Measurements from ENCODE around the gene KRTAP5-5. TPM values are rescaled to one million over a fixed set of nuclear protein-coding genes. Genes with fewer than 3 reads are reported as not detected.

KRTAP5-5 gene
- total and polyA plus RNA-seq, 2 of the 13 experiments (the other 11 are each of a cell fraction or from before 2014, with no cell fraction given), result not detected

DNA sequence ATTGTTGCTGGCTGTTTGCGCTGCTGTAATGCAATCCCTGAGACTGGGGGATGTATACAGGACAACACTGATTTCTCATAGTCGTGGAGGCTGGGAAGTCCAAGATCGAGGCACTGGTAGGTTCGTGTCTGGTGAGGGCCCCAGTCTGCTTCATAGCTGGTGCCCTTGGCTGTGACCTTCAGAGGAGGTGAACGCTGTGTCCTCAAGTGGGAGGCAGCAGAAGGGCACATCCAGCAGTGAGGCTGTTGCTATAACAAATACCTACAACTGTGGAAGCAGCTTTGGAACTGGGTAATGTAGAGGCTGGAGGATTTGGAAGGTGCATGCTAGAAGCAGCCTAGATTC, 21.3 kb downstream of the KRTAP5-5 start (continued):
- TF ChIP-seq, protein P1, sequence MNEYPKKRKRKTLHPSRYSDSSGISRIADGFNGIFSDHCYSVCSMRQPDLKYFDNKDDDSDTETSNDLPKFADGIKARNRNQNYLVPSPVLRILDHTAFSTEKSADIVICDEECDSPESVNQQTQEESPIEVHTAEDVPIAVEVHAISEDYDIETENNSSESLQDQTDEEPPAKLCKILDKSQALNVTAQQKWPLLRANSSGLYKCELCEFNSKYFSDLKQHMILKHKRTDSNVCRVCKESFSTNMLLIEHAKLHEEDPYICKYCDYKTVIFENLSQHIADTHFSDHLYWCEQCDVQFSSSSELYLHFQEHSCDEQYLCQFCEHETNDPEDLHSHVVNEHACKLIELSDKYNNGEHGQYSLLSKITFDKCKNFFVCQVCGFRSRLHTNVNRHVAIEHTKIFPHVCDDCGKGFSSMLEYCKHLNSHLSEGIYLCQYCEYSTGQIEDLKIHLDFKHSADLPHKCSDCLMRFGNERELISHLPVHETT (CRISPR knock-in tag; conservative IDR thresholded peaks at IDR 0.05), result no peak
- TF ChIP-seq ATRX (CRISPR knock-in tag; IDR thresholded peaks at IDR 0.05; ENCODE audit: borderline replicate concordance) (no peak), RBFOX2 (IDR thresholded peaks at IDR 0.05; ENCODE audit: low read depth, low read length) (no peak), RNF2 (conservative IDR thresholded peaks at IDR 0.05; ENCODE audit: low read depth) (no peak), PITX1 (CRISPR knock-in tag; IDR thresholded peaks at IDR 0.05) (0 out of 2 replicates have a peak, but pooled peaks have one; percentile 26), KDM2A (CRISPR knock-in tag; IDR thresholded peaks at IDR 0.05; ENCODE audit: borderline replicate concordance, low read depth) (no peak), ZNF350 (CRISPR knock-in tag; IDR thresholded peaks at IDR 0.05; ENCODE audit: borderline replicate concordance, low read depth) (no peak), MLLT10 (CRISPR knock-in tag; IDR thresholded peaks at IDR 0.05) (no peak), REXO4 (CRISPR knock-in tag; IDR thresholded peaks at IDR 0.05; ENCODE audit: borderline replicate concordance) (no peak), ZNF746 (CRISPR knock-in tag; IDR thresholded peaks at IDR 0.05) (no peak), ATF1 (CRISPR knock-in tag; IDR thresholded peaks at IDR 0.05) (no peak), ESRRA (CRISPR knock-in tag; IDR thresholded peaks at IDR 0.05; ENCODE audit: low read depth) (peak; percentile 69)
- TF ChIP-seq, protein P2, sequence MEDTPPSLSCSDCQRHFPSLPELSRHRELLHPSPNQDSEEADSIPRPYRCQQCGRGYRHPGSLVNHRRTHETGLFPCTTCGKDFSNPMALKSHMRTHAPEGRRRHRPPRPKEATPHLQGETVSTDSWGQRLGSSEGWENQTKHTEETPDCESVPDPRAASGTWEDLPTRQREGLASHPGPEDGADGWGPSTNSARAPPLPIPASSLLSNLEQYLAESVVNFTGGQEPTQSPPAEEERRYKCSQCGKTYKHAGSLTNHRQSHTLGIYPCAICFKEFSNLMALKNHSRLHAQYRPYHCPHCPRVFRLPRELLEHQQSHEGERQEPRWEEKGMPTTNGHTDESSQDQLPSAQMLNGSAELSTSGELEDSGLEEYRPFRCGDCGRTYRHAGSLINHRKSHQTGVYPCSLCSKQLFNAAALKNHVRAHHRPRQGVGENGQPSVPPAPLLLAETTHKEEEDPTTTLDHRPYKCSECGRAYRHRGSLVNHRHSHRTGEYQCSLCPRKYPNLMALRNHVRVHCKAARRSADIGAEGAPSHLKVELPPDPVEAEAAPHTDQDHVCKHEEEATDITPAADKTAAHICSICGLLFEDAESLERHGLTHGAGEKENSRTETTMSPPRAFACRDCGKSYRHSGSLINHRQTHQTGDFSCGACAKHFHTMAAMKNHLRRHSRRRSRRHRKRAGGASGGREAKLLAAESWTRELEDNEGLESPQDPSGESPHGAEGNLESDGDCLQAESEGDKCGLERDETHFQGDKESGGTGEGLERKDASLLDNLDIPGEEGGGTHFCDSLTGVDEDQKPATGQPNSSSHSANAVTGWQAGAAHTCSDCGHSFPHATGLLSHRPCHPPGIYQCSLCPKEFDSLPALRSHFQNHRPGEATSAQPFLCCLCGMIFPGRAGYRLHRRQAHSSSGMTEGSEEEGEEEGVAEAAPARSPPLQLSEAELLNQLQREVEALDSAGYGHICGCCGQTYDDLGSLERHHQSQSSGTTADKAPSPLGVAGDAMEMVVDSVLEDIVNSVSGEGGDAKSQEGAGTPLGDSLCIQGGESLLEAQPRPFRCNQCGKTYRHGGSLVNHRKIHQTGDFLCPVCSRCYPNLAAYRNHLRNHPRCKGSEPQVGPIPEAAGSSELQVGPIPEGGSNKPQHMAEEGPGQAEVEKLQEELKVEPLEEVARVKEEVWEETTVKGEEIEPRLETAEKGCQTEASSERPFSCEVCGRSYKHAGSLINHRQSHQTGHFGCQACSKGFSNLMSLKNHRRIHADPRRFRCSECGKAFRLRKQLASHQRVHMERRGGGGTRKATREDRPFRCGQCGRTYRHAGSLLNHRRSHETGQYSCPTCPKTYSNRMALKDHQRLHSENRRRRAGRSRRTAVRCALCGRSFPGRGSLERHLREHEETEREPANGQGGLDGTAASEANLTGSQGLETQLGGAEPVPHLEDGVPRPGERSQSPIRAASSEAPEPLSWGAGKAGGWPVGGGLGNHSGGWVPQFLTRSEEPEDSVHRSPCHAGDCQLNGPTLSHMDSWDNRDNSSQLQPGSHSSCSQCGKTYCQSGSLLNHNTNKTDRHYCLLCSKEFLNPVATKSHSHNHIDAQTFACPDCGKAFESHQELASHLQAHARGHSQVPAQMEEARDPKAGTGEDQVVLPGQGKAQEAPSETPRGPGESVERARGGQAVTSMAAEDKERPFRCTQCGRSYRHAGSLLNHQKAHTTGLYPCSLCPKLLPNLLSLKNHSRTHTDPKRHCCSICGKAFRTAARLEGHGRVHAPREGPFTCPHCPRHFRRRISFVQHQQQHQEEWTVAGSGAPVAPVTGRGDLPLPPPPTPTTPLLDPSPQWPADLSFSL (CRISPR knock-in tag; IDR thresholded peaks at IDR 0.05), result no peak
- TF ChIP-seq, protein P3, sequence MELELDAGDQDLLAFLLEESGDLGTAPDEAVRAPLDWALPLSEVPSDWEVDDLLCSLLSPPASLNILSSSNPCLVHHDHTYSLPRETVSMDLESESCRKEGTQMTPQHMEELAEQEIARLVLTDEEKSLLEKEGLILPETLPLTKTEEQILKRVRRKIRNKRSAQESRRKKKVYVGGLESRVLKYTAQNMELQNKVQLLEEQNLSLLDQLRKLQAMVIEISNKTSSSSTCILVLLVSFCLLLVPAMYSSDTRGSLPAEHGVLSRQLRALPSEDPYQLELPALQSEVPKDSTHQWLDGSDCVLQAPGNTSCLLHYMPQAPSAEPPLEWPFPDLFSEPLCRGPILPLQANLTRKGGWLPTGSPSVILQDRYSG (CRISPR knock-in tag; IDR thresholded peaks at IDR 0.05), result no peak
- TF ChIP-seq, protein P4, sequence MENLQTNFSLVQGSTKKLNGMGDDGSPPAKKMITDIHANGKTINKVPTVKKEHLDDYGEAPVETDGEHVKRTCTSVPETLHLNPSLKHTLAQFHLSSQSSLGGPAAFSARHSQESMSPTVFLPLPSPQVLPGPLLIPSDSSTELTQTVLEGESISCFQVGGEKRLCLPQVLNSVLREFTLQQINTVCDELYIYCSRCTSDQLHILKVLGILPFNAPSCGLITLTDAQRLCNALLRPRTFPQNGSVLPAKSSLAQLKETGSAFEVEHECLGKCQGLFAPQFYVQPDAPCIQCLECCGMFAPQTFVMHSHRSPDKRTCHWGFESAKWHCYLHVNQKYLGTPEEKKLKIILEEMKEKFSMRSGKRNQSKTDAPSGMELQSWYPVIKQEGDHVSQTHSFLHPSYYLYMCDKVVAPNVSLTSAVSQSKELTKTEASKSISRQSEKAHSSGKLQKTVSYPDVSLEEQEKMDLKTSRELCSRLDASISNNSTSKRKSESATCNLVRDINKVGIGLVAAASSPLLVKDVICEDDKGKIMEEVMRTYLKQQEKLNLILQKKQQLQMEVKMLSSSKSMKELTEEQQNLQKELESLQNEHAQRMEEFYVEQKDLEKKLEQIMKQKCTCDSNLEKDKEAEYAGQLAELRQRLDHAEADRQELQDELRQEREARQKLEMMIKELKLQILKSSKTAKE (CRISPR knock-in tag; IDR thresholded peaks at IDR 0.05; ENCODE audit: borderline replicate concordance), result no peak
- TF ChIP-seq, protein P5, sequence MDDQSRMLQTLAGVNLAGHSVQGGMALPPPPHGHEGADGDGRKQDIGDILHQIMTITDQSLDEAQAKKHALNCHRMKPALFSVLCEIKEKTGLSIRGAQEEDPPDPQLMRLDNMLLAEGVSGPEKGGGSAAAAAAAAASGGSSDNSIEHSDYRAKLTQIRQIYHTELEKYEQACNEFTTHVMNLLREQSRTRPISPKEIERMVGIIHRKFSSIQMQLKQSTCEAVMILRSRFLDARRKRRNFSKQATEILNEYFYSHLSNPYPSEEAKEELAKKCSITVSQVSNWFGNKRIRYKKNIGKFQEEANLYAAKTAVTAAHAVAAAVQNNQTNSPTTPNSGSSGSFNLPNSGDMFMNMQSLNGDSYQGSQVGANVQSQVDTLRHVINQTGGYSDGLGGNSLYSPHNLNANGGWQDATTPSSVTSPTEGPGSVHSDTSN (CRISPR knock-in tag; IDR thresholded peaks at IDR 0.05; ENCODE audit: borderline replicate concordance), result no peak
- TF ChIP-seq, protein P6, sequence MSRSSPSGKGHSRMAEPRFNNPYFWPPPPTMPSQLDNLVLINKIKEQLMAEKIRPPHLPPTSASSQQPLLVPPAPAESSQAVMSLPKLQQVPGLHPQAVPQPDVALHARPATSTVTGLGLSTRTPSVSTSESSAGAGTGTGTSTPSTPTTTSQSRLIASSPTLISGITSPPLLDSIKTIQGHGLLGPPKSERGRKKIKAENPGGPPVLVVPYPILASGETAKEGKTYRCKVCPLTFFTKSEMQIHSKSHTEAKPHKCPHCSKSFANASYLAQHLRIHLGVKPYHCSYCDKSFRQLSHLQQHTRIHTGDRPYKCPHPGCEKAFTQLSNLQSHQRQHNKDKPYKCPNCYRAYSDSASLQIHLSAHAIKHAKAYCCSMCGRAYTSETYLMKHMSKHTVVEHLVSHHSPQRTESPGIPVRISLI (CRISPR knock-in tag; IDR thresholded peaks at IDR 0.05; ENCODE audit: borderline replicate concordance), result no peak
